Activated CD4-positive, CD25-positive, alpha-beta regulatory T cell treated with anti-CD3 and anti-CD28 coated beads, Interleukin-2, amount 50 U/mL, for 72 hours (primary cell): ENCODE data around the gene CENPF.
"Not testable (repeated sequence)": the region's sequence is repeated elsewhere in the genome, so short reads cannot be mapped to it uniquely, and the experiment has no call there.

ENCODE experiments used
- DNase-seq: peaks from one replicate; pipeline ENCODE4 v3.0.0; 2021

The CENPF gene

GRCh38 chr1:214664651-214665433 lies 61.8 kb downstream of the CENPF start:
- no peak for DNase-seq

- DNase-seq = no peak
Measured at GRCh38 chr1:214665606-214666110, 62.7 kb downstream of the CENPF start.

- DNase-seq = no peak
Measured at GRCh38 chr1:214666674-214667073, 63.7 kb downstream of the CENPF start.

- no peak for DNase-seq
Measured at GRCh38 chr1:214670098-214670497, 67.1 kb downstream of the CENPF start.

GRCh38 chr1:214673029-214673428 lies 70.0 kb downstream of the CENPF start:
- DNase-seq = not testable (repeated sequence)

GRCh38 chr1:214673576-214673975 lies 70.6 kb downstream of the CENPF start:
- no peak for DNase-seq

GRCh38 chr1:214675524-214675923 lies 72.5 kb downstream of the CENPF start:
- DNase-seq = not testable (repeated sequence)

GRCh38 chr1:214676747-214677146 lies 73.8 kb downstream of the CENPF start:
- no peak for DNase-seq

GRCh38 chr1:214677945-214678344 lies 75.0 kb downstream of the CENPF start:
- DNase-seq = no peak

GRCh38 chr1:214678386-214678785 lies 75.4 kb downstream of the CENPF start:
- DNase-seq = no peak

GRCh38 chr1:214683621-214684020 lies 80.6 kb downstream of the CENPF start:
- DNase-seq = no peak

GRCh38 chr1:214685906-214686305 lies 82.9 kb downstream of the CENPF start:
- no peak for DNase-seq

- no peak for DNase-seq
Measured at GRCh38 chr1:214686497-214686896, 83.5 kb downstream of the CENPF start.

GRCh38 chr1:214688891-214689290 lies 85.9 kb downstream of the CENPF start:
- DNase-seq = no peak

- DNase-seq = no peak
Measured at GRCh38 chr1:214694769-214695168, 91.8 kb downstream of the CENPF start.

GRCh38 chr1:214698559-214698958 lies 95.6 kb downstream of the CENPF start:
- DNase-seq = no peak

GRCh38 chr1:214700437-214700836 lies 97.4 kb downstream of the CENPF start:
- no peak for DNase-seq

GRCh38 chr1:214702556-214702955 lies 99.6 kb downstream of the CENPF start:
- DNase-seq = no peak

- DNase-seq = no peak
Measured at GRCh38 chr1:214707306-214708087, 104.5 kb downstream of the CENPF start.

- DNase-seq = no peak
Measured at GRCh38 chr1:214708321-214708955, 105.4 kb downstream of the CENPF start.

GRCh38 chr1:214709241-214709640 lies 106.2 kb downstream of the CENPF start:
- no peak for DNase-seq

- no peak for DNase-seq
Measured at GRCh38 chr1:214712737-214713136, 109.7 kb downstream of the CENPF start.
